SHP77 treated with DMSO at 0.1 percent for 48 hours (cell line): Measurements from ENCODE around the gene UACA.

ENCODE experiments used
- DNase-seq: peaks from one replicate; lab custom pipeline; 2025; lab: John Stamatoyannopoulos, UW

UACA gene

GRCh38 chr15:70786996-70787395, 23.6 kb upstream of the UACA start:
- DNase-seq: no peak

GRCh38 chr15:70783610-70784022, 20.3 kb upstream of the UACA start:
- DNase-seq: no peak

GRCh38 chr15:70783041-70783440, 19.7 kb upstream of the UACA start:
- no peak for DNase-seq

- DNase-seq: no peak
These were observed 17.9 kb upstream of the UACA start for GRCh38 chr15:70781236-70781635.

GRCh38 chr15:70778258-70779076, 15.1 kb upstream of the UACA start:
- DNase-seq: no peak

GRCh38 chr15:70777170-70777926, 14.0 kb upstream of the UACA start:
- no peak for DNase-seq

GRCh38 chr15:70775160-70775559, 11.8 kb upstream of the UACA start:
- DNase-seq: no peak

GRCh38 chr15:70772402-70772801, 9.0 kb upstream of the UACA start:
- DNase-seq: no peak

GRCh38 chr15:70770863-70771262, 7.5 kb upstream of the UACA start:
- no peak for DNase-seq

- DNase-seq: no peak
These were observed 5.0 kb upstream of the UACA start for GRCh38 chr15:70768257-70768883.

- DNase-seq: no peak
These were observed 4.3 kb upstream of the UACA start for GRCh38 chr15:70767667-70768066.

- no peak for DNase-seq
These were observed 3.2 kb upstream of the UACA start for GRCh38 chr15:70766597-70766996.

- no peak for DNase-seq
These were observed 2.3 kb upstream of the UACA start for GRCh38 chr15:70765504-70766281.

- no peak for DNase-seq
These were observed 782 bp upstream of the UACA start for GRCh38 chr15:70763950-70764730.

GRCh38 chr15:70762469-70763119, 764 bp downstream of the UACA start:
- DNase-seq: no peak

GRCh38 chr15:70761931-70762468, 1.4 kb downstream of the UACA start:
- DNase-seq: no peak

- DNase-seq: no peak
These were observed 2.3 kb downstream of the UACA start for GRCh38 chr15:70761046-70761445.

GRCh38 chr15:70758790-70759462, 4.4 kb downstream of the UACA start:
- no peak for DNase-seq

- no peak for DNase-seq
These were observed 5.7 kb downstream of the UACA start for GRCh38 chr15:70757627-70758026.

- DNase-seq: no peak
These were observed 8.5 kb downstream of the UACA start for GRCh38 chr15:70754862-70755261.
